ENCODE results near the gene TLK2. TPM values are rescaled to one million over a fixed set of nuclear protein-coding genes. Genes with fewer than 3 reads are reported as not detected.

TLK2 gene
- total RNA-seq, 1 experiment from 2014 or later: 42.9 TPM

GRCh38 chr17:62614142-62614541 lies 135.5 kb downstream of the TLK2 start (continued):
- TF ChIP-seq ARID4B (CRISPR knock-in tag; IDR thresholded peaks at IDR 0.05; ENCODE audit: borderline replicate concordance): no peak

- no peaks in the 10 kb centered on the region for H3K9me3 Mint-ChIP-seq
- H3K27ac Mint-ChIP-seq: 0 out of 2 replicates have a peak overlapping the region, but pooled peaks have one; percentile 7
- no peak for TF ChIP-seq MYBL2 (CRISPR knock-in tag; IDR thresholded peaks at IDR 0.05)
- TF ChIP-seq E2F1 (CRISPR knock-in tag; IDR thresholded peaks at IDR 0.05): no peak
- TF ChIP-seq MLX (CRISPR knock-in tag; IDR thresholded peaks at IDR 0.05): no peak
- TF ChIP-seq FOXP1 (CRISPR knock-in tag; IDR thresholded peaks at IDR 0.05; ENCODE audit: borderline replicate concordance): no peak
- TF ChIP-seq MXD4 (CRISPR knock-in tag; IDR thresholded peaks at IDR 0.05; ENCODE audit: borderline replicate concordance): no peak
- DNase-seq (ENCODE audit: low spot score): no peak
- H3K27me3 Mint-ChIP-seq (ENCODE audit: low read depth): no peaks in the 10 kb centered on the region
- peaks cover 22% of the 10 kb centered on the region for H3K4me1 Mint-ChIP-seq
- H3K36me3 Mint-ChIP-seq: peaks cover 25% of the 10 kb centered on the region
- POLR2A ChIA-PET: no interaction called here
- CTCF ChIA-PET: no interaction called here
- ATAC-seq: no peak
- H3K4me3 Mint-ChIP-seq: no peak overlapping the region
Observed at GRCh38 chr17:62615503-62615902, 136.9 kb downstream of the TLK2 start.

GRCh38 chr17:62616993-62617893 lies 138.6 kb downstream of the TLK2 start:
- ChIA-PET CTCF (interaction anchor here (0.7 to 1.3 kb wide), 4 partner anchors 12 to 195 kb away, joined by 3 to 7 read pairs (median 6); no protein-coding TSS in a partner anchor), POLR2A (interaction anchor here (0.5 to 1.0 kb wide), 2 partner anchors 10 to 20 kb away, joined by 4 to 5 read pairs; no protein-coding TSS in a partner anchor)
- Mint-ChIP-seq H3K4me1 (peaks cover 22% of the 10 kb centered on the region), H3K27ac (peak overlapping the region; percentile 95), H3K9me3 (no peaks in the 10 kb centered on the region), H3K36me3 (peaks cover 17% of the 10 kb centered on the region), H3K4me3 (peak overlapping the region; percentile 12; the same call in 1 of the 2 replicates), H3K27me3 (ENCODE audit: low read depth) (no peaks in the 10 kb centered on the region)
- DNase-seq (ENCODE audit: low spot score) (peak; percentile 74), ATAC-seq (peak; percentile 93)
- TF ChIP-seq FOXK1 (CRISPR knock-in tag; IDR thresholded peaks at IDR 0.05) (no peak), NR1H2 (CRISPR knock-in tag; IDR thresholded peaks at IDR 0.05) (no peak), NR3C1 (CRISPR knock-in tag; conservative IDR thresholded peaks at IDR 0.05; ENCODE audit: low read depth) (no peak), ATF6 (CRISPR knock-in tag; IDR thresholded peaks at IDR 0.05) (no peak), PRRX2 (CRISPR knock-in tag; IDR thresholded peaks at IDR 0.05) (0 out of 2 replicates have a peak, but pooled peaks have one; percentile 38), GRHL2 (CRISPR knock-in tag; IDR thresholded peaks at IDR 0.05; ENCODE audit: insufficient replicate concordance, severe bottlenecking) (no peak), ZNF281 (CRISPR knock-in tag; IDR thresholded peaks at IDR 0.05) (0 out of 2 replicates have a peak, but pooled peaks have one; percentile 61), ZNF532 (CRISPR knock-in tag; IDR thresholded peaks at IDR 0.05; ENCODE audit: borderline replicate concordance) (0 out of 2 replicates have a peak, but pooled peaks have one; percentile 23)
